HTR-8/SVneo (cell line): ENCODE measurements around the gene NAV2.

Experiments used
- DNase-seq: peaks from one replicate; pipeline ENCODE4 v3.0.0; 2011; ENCODE audit warnings: low spot score, mixed read lengths; ENCODE audit not compliant: insufficient read length
- FAIRE-seq: peaks from 2 replicates; lab custom pipeline; 2011; peaks lifted over from hg19 to GRCh38; lab: Jason Lieb, UNC

The NAV2 gene

DNA sequence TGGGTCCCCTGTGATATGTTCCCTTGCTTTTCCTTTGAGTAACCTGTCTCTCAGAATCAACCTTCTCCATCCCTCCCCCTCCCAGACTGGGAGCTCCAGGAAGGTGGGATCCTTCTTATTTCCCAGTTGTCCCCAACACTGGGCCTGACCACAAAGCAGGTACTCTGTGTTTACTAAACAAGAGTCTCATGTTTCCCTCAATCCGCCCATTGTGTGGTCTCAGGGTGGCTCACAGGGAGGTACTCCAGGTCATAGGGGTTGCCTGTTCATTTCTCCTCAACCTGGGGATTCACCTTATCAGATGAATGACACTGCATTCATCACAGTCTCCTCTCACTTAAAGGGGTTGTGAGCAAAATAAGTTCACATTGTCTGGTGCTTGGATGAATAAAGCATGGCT is 26.4 kb upstream of the NAV2 start:
- no peak for DNase-seq
- FAIRE-seq = no peak

DNA sequence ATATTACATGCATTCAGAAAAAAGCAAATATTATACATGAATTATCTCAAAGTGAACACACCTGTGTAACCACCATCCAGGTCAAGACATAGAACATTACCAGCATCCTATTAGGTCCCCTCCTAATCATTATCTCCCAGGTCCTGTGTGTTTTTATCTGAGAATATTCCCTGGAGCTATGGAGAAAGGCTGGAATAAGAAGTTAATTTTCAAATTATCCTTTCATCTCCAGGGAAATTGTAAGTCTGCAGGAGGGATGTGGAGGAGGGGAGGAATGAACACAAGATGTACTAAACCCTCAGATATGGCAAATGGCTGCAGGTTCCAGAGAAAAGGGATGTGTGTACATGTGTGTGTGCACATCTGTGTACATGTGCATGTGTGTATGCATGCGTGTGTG is 25.2 kb upstream of the NAV2 start:
- no peak for FAIRE-seq
- no peak for DNase-seq

DNA sequence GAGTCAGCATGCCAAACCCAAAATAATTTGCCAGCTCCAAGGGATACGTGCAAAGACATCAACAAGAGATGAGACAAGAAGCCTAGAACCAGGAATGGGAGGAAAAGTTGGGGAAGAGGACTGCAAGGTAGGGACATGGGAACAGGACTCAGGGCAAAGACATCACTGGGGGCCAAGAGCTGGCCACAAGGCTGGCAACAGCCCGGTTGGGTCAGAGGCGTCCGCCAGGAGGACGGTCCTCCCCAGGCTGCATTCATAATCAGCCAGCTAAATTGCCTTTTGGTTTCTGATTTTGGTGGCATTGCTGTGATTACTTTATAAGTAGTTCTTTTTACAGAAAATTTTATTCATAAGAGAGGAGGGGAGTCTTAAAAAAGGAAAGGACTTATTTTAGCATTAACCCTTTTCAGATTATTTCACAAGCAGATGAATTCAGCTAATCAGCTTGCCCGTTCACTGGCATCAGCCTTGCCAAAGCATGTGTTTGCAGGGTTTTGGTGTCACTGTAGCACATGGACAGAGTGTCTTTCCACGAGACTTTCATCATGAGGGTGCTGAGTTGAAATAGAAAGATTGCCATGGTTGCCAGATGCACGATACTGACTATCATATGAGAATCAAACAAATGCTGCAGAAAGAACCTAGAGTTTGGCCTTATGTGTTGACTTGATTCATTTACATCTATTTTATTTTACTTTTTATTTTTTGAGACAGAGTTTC is 23.2 kb upstream of the NAV2 start:
- no peak for FAIRE-seq

DNA sequence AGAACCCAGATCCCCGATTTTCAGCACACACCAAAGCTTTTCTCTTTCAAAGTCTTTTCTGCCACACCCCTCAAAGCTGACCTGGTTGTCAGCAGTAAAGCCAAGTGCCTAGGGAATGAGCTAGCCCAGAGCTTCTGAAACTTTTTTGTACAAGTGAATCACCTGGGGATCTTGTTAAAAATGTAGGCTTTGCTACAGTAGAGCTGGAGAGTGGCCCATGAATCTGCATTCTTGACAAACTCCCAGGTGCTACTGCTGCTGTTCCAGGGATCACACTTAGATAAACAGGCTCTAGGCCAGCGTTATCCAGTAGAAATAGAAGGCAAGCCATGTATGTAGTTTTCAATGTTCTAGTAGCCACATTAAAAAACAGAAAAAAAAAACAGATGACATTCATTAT is 21.8 kb upstream of the NAV2 start:
- DNase-seq (no peak), FAIRE-seq (no peak)

More for the DNA sequence above, 23.2 kb upstream of the NAV2 start:
- DNase-seq = no peak

DNA sequence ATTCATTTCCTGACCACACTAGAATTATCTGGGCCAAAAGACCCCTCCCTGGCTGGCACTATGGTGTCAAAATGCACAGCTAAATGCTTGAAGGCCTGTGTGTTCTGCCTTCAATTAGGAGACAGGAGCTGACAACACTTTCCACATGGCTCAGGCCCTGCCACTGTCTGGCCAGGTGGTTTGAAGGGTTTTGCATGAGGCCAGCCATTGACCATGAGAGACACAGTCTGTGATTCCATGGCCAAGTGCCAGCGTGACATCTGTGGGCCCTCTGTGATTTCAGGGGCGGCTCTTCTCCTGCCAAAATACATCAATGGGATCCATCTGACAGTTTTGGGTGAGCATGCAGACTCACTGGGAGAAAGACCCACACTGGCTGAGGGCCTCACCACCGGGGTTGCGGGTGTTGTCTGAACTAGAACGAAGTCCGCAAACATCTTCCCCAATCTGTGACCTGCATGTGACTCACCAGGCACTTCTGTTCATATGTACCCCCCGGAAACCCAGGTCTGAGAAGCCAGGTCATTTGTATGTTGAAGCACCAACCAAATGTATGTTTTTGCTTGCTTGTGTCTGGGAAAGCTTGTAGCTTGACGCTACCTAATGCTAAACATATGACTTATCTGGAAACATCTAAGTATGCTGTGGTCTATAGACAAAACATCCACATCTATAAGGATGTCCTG is 20.7 kb upstream of the NAV2 start:
- FAIRE-seq = no peak

DNA sequence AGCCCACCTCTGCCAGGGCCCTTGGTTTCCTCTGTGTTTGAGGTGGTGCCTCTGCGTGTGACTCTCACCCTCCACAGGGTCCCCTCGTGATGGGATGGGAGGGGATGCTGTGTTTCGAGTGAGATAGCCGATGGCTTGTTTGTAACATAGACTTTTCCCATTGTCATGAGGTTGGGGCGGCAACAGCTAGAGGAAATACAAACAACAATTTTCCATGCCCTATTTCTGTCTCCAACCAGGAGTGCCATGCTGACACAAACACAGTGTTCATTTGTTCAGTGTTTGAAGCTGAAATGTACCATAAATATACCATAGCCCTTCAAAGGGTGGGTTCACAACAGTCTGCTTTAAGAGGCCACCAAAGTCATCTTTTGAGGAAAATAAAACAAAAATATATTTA is 19.5 kb upstream of the NAV2 start:
- FAIRE-seq (no peak), DNase-seq (no peak)

More for the DNA sequence above, 20.7 kb upstream of the NAV2 start:
- no peak for DNase-seq

DNA sequence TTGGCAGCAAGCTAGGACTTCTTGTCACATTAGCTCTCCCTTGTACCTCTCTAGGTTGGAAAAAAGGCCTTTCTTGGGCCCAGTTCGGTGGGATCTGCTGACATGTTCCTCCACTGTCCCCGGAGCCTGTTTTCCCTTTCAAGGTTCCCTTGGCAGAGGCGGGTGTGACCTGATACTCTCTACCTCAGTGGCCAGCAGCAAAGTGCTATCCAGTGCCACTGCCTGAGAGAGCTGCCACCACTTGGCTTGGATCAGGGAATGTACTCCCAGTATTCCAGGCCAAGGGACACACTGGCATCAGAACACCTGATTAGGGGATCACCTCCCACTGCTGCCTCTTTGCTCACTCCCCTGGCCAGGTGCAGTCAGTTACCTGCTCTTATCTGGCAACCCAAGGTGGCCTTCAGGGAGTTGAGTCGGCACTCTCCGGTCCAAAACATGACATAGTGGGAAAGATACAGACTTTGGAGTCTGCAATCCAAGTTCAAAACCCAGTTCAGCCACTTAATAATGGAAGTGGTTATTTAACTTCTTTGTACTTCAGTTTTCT is 17.8 kb upstream of the NAV2 start:
- FAIRE-seq (no peak), DNase-seq (no peak)

DNA sequence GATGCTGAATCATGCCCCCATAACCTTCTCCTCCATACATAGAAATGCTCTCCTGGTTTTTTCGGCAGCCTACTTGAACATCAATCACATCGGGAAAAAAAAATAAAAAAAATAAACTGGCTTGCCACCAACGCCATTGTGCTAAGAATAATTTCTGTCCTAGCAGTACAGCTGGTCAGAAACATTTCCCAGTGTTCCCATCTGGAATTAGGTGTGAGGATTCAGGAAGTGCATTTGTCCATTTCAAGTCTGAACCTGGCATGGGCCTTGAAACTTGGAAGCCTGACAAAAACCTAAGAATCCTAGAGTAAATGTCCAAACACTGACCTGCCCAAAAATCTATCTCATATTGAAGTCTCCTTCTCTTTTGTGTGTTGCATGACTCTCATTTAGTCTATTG is 16.6 kb upstream of the NAV2 start:
- FAIRE-seq (no peak), DNase-seq (no peak)

DNA sequence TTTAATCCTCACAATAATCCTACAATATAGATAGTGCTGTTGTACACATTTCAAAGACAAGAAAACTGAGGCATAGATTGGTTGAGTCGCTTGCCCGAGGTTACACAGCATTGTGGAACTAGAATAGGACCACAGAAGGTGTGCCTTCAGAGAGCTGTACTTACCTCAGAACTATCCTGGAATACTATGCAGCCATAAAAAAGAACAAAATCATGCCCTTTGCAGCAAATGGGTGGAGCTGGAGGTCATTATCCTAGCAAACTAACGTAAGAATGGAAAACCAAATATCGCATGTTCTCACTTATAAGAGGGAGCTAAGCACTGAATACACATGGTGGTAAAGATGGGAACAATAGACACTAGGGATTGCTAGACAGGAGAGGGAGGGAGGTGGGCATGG is 15.7 kb upstream of the NAV2 start:
- FAIRE-seq (no peak), DNase-seq (no peak)

DNA sequence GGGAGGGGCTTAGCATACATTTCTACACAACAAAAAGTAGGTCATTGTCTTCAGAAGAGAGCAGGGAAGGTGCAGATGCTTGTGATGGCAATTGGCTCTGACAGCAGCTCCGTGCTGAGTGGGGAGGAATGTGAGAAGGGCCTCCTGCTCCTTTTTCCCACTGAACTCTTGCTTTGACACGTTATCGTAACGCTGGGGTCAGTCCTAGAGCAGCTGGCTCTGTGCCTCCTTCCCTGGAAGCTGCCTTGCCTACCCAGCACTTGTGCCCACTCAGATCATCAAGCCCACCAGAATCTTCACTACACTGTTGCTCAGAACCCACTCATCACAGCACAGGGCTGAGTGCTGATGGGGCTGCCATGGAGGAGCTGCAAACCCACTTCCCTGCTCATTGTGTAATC is 14.9 kb upstream of the NAV2 start:
- DNase-seq = no peak
- no peak for FAIRE-seq

DNA sequence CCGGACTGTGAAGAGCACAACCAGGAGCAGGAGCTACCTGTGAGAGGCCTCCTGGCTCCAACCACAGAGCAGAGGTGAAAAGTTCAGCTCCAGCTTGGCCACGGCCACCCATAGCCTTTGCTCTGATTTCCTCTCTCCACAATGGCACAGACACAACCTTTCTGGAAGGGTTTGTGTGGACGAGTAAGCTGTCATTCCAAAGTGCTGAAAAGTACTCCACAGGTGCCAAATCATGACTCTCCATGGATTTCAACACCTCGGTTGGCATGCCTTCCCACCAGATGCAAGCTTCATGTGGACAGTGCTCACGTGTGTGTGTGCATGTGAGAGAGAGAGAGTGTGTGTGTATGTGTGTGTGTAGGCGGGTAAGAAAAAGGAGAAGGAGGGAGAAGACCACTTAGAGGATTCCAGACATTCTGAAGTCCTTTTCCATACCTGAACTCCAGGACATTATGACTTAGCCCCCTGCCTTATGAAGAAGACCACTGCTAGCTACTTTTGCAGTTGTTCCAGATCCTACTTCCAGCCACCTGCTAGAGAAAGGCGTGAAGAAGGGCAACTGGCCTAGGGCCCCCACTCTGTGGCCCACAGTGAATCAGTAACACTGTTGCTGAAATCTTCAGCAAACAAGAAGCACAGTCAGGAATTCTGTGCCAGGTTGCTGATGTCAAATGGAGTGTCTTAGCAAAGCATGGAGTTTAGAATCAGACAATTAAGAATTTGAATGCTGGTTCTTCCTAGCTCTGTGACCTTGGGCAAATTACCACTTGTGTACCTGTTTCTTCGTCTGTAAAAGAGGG is 13.9 kb upstream of the NAV2 start:
- FAIRE-seq (no peak), DNase-seq (no peak)

DNA sequence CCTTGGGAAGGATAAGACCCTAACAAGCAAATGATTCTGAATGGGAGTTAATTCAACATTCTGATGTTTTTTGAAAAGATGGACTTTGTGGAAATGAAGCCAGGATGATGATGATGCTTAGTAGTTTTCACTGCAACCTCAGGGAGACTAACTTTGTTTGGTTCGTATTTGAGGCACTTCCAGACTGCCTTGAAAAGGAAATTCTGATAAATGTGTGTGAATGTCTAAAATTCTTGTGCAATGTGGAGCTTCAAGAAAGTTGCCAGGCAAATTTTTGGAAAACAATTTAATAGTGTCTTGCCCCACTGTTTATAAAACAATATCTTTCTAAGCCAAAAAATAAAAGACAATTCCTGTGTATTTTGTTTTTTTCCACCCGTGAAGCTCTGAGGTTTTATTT is 11.2 kb upstream of the NAV2 start:
- FAIRE-seq = no peak
- no peak for DNase-seq

DNA sequence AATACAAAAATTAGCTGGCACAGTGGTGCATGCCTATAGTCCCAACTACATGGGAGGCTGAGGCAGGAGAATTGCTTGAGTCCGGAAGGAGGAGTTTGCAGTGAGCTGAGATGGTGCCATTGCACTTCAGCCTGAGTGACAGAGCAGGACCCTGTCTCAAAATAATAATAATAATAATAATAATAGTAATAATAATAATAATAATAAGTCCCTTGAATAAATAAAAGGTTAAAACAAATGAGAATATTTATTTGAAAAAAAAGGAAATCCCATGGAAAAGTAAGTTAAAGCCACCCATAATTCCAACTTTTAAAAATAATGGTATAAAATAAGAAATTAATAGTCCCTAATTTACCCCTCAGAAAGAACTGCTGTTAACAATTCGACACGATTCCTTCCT is 10.0 kb upstream of the NAV2 start:
- DNase-seq = no peak
- no peak for FAIRE-seq

DNA sequence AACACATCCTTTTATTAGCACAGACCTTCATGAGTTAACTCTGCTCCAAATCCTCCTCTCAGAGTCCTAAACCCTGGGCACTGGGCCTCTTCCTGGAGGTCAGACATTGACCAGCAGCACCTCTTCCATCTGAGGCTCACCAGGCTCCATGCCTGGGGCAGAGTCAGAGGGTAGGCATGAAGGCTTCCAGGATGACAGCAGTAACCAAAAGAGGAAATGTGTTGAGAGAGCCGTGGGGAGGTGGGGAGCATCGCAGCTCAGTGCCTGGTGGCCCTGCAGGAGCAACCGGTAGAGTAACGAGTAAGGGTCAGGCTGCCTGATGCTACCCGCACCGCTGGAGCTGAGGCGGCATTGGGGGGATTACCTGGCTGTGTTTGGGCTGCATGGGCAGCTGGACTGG is 9.4 kb upstream of the NAV2 start:
- DNase-seq = no peak
- no peak for FAIRE-seq

DNA sequence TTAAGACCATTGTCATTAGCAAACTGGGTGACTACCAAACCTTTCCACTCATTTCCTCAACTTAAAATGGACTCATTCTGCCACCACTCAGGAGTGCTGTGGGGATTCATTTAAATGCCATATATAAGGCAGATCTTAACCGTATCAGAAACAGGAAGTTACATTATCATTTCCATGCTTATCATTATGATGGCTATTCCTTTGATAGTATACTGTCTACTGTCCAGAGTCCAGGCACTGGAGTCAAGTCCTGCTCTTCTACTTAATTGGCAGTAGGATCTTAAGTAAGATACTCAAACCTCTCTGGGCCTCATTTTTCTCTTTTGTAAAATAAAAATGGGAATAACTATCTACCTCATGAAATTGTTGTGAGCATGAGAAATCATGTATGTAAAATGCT is 8.4 kb upstream of the NAV2 start:
- no peak for FAIRE-seq
- no peak for DNase-seq

DNA sequence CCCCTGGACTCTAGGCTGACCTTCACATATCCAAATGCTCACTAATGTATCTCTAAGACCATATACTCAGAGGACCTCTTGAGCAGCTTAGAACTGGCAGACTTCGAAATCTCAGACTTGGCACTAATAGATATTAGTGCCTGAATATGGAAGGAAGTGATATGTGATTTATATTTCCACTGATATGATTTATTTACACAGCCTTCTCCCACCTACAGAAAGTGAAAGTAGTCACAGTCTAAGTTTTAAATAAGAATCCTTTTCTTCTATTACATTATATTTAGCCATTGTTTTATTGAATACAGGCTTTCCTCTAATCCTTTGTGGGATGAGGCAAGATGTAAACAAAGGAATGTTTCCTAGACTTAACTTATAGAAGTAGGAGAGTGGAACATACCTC is 6.7 kb upstream of the NAV2 start:
- no peak for FAIRE-seq

DNA sequence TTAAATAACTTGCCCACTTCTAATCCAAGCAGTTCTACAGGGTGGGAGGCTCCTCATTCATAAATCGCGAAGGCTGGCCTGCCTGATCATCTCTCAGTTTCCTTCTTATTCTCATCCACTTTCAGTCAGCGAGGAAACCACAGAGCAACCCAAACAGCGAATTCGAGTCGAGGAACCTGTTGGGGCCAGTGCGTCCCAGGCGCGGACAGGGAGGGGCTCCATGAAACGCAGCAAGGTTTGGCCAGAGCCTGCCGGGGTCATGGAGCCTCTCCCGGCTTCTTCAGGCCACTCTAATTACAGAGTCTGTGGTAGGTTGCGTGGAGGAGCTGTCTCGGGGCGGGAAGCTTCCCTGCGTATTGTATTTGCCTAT is 741 bp upstream of the NAV2 start:
- DNase-seq = peak; percentile 20
- FAIRE-seq = no peak

More for the DNA sequence above, 6.7 kb upstream of the NAV2 start:
- DNase-seq = no peak

DNA sequence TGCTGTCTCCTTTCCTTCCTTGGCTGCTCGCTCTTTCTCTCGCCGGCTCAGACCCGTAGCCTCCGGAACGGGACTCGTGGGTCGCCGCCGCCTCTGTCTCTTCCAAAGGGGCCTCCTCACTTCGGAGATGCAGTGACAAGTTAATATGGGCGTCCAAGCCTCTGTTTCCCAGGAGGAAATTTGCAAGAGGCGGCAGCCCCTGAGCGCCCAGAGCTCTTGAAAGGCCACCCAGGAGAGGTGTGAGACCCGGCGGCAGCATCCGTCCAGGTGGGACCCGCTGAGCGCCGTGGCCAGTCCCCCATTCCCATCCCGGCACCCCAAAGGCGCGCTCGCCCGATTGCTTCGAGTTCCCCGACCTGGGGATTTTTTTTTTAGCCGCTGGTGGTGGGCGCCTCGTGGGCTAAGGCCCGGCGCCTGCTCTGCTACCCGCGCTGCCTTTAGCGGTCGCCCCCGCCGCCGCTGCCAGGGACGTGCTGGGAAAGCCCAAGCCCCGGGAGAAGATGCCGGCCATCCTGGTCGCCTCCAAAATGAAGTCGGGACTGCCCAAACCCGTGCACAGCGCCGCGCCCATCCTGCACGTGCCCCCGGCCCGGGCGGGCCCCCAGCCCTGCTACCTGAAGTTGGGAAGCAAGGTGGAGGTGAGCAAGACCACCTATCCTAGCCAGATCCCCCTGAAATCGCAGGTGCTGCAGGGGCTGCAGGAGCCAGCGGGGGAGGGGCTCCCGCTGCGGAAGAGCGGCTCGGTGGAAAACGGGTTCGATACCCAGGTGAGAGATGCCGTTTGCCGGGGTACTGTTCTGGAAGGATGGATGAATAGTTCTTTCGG is 772 bp downstream of the NAV2 start:
- FAIRE-seq = no peak
- DNase-seq = no peak

DNA sequence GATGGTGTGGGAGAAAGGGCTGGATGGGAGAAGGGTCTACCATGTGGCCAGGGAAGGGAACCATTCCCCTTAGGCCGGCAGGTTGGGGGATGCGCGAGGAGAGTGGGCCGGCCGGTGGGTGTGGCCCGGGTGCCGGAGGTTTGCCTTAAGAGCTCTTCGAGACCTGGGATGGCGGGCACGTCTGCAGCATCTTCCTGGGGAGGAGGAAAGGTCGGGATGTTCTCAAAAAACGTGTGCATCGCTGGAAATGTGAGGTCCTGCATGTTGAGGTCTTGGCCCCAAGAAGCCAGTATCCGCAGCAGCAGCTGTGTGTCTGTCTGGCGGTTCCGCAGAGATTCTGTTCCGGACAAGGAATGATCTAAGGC is 1.4 kb downstream of the NAV2 start:
- FAIRE-seq = peak; percentile 13
- DNase-seq = no peak
